OCI-LY7 (cell line): ENCODE data around the gene IFNW1. TPM values are rescaled to one million over a fixed set of nuclear protein-coding genes. Genes with fewer than 3 reads are reported as not detected.
A peak's percentile ranks its signal among the peaks of the same experiment; 100 is the strongest.
"Not testable (repeated sequence)": the region's sequence is repeated elsewhere in the genome, so short reads cannot be mapped to it uniquely, and the experiment has no call there.

Experiments used
- BruUV-seq: library from RNA; stranded (reverse); fragments of 400-500 nt; replicated peaks from 2 replicates; lab custom pipeline; 2021; lab: Mats Ljungman, UMichigan
- CTCF ChIA-PET: fragments of 300-600 bp; sonication (Branson Sonifier 250); formaldehyde crosslinking; loops from one replicate; lab custom pipeline; 2022; ENCODE audit warnings: antibody characterized with exemption; ENCODE audit not compliant: unreplicated experiment; lab: Charles Lee
- POLR2A ChIA-PET: fragments of 300-600 bp; sonication (Branson Sonifier 250); formaldehyde crosslinking; loops from one replicate; lab custom pipeline; 2022; ENCODE audit warnings: antibody characterized with exemption; lab: Charles Lee
- DNase-seq: peaks from one replicate; pipeline ENCODE4 v3.0.0-alpha.2; 2015; ENCODE audit warnings: low spot score
- H2AFZ ChIP-seq: fragments of 200-600 bp; sonication (generic), shearing (Covaris generic); 2 replicates; pipeline ENCODE4 v1.6.1; 2014; ENCODE audit warnings: mild to moderate bottlenecking, antibody characterized with exemption, low read length, moderate library complexity
- H3K27ac ChIP-seq: fragments of 200-600 bp; sonication (generic); 2 replicates; pipeline ENCODE4 v1.5.1; 2014; ENCODE audit warnings: mixed run types, low read depth, mild to moderate bottlenecking, moderate library complexity, low read length, inconsistent platforms; ENCODE audit not compliant: poor library complexity, severe bottlenecking
- H3K36me3 ChIP-seq: fragments of 200-600 bp; sonication (generic); 2 replicates; pipeline ENCODE4 v1.6.1; 2014; ENCODE audit warnings: mild to moderate bottlenecking, antibody characterized with exemption, low read length, moderate library complexity, mixed read lengths; ENCODE audit not compliant: insufficient read depth
- H3K4me1 ChIP-seq: fragments of 200-600 bp; sonication (generic); 2 replicates; pipeline ENCODE4 v1.5.1; 2014; ENCODE audit warnings: mild to moderate bottlenecking, low read length; ENCODE audit not compliant: insufficient read depth, poor library complexity, severe bottlenecking
- H3K4me2 ChIP-seq: fragments of 200-600 bp; sonication (generic); 2 replicates; pipeline ENCODE4 v1.6.1; 2014; ENCODE audit warnings: mild to moderate bottlenecking, low read length
- H3K4me3 ChIP-seq: fragments of 200-600 bp; sonication (generic); 2 replicates; pipeline ENCODE4 v1.5.1; 2014; ENCODE audit warnings: mild to moderate bottlenecking, low read depth, low read length; ENCODE audit not compliant: poor library complexity, severe bottlenecking
- H3K79me2 ChIP-seq: fragments of 200-600 bp; sonication (generic); 2 replicates; pipeline ENCODE4 v1.6.1; 2016; ENCODE audit warnings: low read depth, mild to moderate bottlenecking, low read length, moderate library complexity, mixed read lengths; ENCODE audit not compliant: insufficient read depth
- H3K9me2 ChIP-seq: fragments of 200-600 bp; sonication (generic); 2 replicates; pipeline ENCODE4 v1.6.1; 2016; ENCODE audit warnings: mild to moderate bottlenecking, low read length, mixed read lengths; ENCODE audit not compliant: insufficient read depth
- H3K9me3 ChIP-seq: fragments of 200-600 bp; sonication (generic); 2 replicates; pipeline ENCODE4 v1.6.1; 2014; ENCODE audit warnings: mild to moderate bottlenecking, mixed run types, low read length, mixed read lengths
- H4K20me1 ChIP-seq: fragments of 200-600 bp; sonication (generic); 2 replicates; pipeline ENCODE4 v1.6.1; 2014; ENCODE audit warnings: mild to moderate bottlenecking, antibody characterized with exemption, low read length, moderate library complexity, mixed read lengths; ENCODE audit not compliant: insufficient read depth
- EZH2phosphoT487 ChIP-seq: fragments of 200-600 bp; sonication (generic); IDR thresholded peaks from 2 replicates; pipeline ENCODE4 v1.6.1; 2018; ENCODE audit warnings: low read depth, borderline replicate concordance, mild to moderate bottlenecking, mixed run types, antibody characterized with exemption, low read length, moderate library complexity, mixed read lengths
- intact Hi-C: fragments of 100-400 bp; cut with micrococcal nuclease; formaldehyde crosslinking; loops from one replicate; pipeline ENCODE4 v1.10.0; 2022; ENCODE audit not compliant: unreplicated experiment
- total RNA-seq, 2 experiments: library from RNA; depleted of rRNA in 1 of 2; stranded (reverse); fragments of >200 nt in 1 of 2; shearing (Covaris generic) in 1 of 2; gene quantifications; 2 replicates each; pipeline ENCODE4 v1.2.3, GENCODE V29; 2014 to 2022
- TF ChIP-seq, protein P1 (sequence below): fragments of 200-600 bp; sonication (generic); conservative IDR thresholded peaks from 2 replicates; pipeline ENCODE4 v1.5.1; 2014; ENCODE audit warnings: mild to moderate bottlenecking, antibody characterized with exemption, low read length, moderate library complexity, mixed read lengths

IFNW1 gene
- total RNA-seq, 2 experiments from 2014 or later, result not detected

DNA sequence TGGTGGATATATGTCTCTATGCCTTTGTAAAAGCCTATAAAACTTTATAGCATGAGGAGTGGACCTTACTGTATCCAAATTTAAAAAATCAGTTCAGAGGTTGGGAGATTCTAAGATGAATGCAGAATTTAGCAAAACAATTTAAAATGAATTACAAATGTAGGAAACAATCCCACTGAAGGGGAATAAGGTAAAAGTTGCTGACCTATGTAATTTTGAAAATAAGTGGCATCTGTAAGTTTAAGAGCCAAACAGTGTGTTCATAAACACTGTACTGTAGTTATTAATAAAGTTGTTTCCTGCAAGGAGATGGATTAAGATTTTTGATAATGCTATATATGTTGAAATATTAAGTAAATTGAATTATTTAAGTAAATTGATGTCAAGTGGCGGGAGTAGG lies 4.6 kb downstream of the IFNW1 start:
- H3K79me2 ChIP-seq, result no peaks in the 10 kb centered on the region
- no peak for DNase-seq
- H4K20me1 ChIP-seq, result no peaks in the 10 kb centered on the region
- no peak overlapping the region for H2AFZ ChIP-seq
- no TSS peak for BruUV-seq
- TF ChIP-seq, protein P1, sequence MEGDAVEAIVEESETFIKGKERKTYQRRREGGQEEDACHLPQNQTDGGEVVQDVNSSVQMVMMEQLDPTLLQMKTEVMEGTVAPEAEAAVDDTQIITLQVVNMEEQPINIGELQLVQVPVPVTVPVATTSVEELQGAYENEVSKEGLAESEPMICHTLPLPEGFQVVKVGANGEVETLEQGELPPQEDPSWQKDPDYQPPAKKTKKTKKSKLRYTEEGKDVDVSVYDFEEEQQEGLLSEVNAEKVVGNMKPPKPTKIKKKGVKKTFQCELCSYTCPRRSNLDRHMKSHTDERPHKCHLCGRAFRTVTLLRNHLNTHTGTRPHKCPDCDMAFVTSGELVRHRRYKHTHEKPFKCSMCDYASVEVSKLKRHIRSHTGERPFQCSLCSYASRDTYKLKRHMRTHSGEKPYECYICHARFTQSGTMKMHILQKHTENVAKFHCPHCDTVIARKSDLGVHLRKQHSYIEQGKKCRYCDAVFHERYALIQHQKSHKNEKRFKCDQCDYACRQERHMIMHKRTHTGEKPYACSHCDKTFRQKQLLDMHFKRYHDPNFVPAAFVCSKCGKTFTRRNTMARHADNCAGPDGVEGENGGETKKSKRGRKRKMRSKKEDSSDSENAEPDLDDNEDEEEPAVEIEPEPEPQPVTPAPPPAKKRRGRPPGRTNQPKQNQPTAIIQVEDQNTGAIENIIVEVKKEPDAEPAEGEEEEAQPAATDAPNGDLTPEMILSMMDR, result no peak
- TF ChIP-seq EZH2phosphoT487, result no peak
- no peak overlapping the region for H3K4me2 ChIP-seq
- no peak overlapping the region for H3K4me3 ChIP-seq
- H3K36me3 ChIP-seq, result no peaks in the 10 kb centered on the region
- H3K4me1 ChIP-seq, result no peaks in the 10 kb centered on the region
- intact Hi-C loops, result no loop called here
- no peaks in the 10 kb centered on the region for H3K9me3 ChIP-seq
- H3K27ac ChIP-seq, result no peak overlapping the region
- no peaks in the 10 kb centered on the region for H3K9me2 ChIP-seq
- ChIA-PET CTCF (no interaction called here), POLR2A (no interaction called here)

DNA sequence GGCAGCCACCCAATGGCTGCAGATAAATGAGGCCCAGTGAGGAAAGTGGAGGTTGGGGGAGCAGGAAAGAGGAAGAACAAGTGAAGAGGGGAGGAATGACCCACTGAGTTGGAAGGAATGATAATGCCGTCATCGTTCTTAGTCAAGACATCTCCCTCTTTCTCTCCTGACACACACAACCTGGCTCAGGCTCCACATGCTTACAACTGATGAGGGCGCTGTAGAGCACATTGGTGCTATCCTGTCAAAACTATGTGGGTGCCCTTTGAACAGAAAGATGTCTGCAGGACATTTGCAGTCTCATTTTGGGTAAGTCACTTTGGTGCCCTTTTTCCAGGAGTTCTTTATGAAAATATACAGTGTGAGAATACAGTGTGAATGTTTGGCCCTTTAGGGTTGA lies 5.9 kb downstream of the IFNW1 start:
- POLR2A ChIA-PET, result no interaction called here
- DNase-seq, result no peak
- Histone ChIP-seq H3K4me2 (no peak overlapping the region), H3K4me3 (no peak overlapping the region), H3K9me3 (no peaks in the 10 kb centered on the region), H3K4me1 (no peaks in the 10 kb centered on the region), H3K27ac (no peak overlapping the region), H3K36me3 (no peaks in the 10 kb centered on the region), H3K79me2 (no peaks in the 10 kb centered on the region), H3K9me2 (no peaks in the 10 kb centered on the region), H2AFZ (no peak overlapping the region), H4K20me1 (no peaks in the 10 kb centered on the region)
- intact Hi-C loops, result no loop called here
- no TSS peak for BruUV-seq
- CTCF ChIA-PET, result no interaction called here
- TF ChIP-seq, protein P1, result 0 out of 2 replicates have a peak, but pooled peaks have one; percentile 13
- TF ChIP-seq EZH2phosphoT487, result no peak

DNA sequence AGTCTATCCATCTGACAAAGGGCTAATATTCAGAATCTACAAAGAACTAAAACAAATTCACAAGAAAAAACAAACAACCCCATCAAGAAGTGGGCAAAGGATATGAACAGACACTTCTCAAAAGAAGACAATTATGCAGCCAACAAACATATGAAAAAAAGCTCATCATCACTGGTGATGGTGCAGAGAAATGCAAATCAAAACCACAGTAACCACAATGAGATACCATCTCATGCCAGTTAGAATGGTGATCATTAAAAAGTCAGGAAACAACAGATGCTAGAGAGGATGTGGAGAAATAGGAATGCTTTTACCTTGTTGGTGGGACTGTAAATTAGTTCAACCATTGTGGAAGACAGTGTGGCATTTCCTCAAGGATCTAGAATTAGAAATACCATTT lies 13.4 kb downstream of the IFNW1 start:
- H3K36me3 ChIP-seq, POLR2A ChIA-PET, H3K9me3 ChIP-seq, H3K4me1 ChIP-seq, H2AFZ ChIP-seq, H3K4me2 ChIP-seq, intact Hi-C loops, BruUV-seq, H3K9me2 ChIP-seq, H3K79me2 ChIP-seq, H3K27ac ChIP-seq, H3K4me3 ChIP-seq, CTCF ChIA-PET, H4K20me1 ChIP-seq, DNase-seq: not testable (repeated sequence)
